OCI-LY3 (cell line): ENCODE data around the gene PCDHB12.
"Not testable (repeated sequence)": the region's sequence is repeated elsewhere in the genome, so short reads cannot be mapped to it uniquely, and the experiment has no call there.

Experiments
- H2AFZ ChIP-seq: fragments of 200-600, 300-600 bp; shearing (Covaris generic); 2 replicates; pipeline ENCODE4 v1.6.0; 2014; ENCODE audit warnings: antibody characterized with exemption, low read depth, low read length
- H3K27ac ChIP-seq: fragments of 200-600, 300-600 bp; sonication (generic); 2 replicates; pipeline ENCODE4 v1.5.1; 2014; ENCODE audit warnings: mild to moderate bottlenecking, low read length, moderate library complexity, mixed read lengths
- H3K27me3 ChIP-seq: fragments of 200-600, 300-600 bp; sonication (generic); 2 replicates; pipeline ENCODE4 v1.6.1; 2014; ENCODE audit warnings: low read depth, low read length, mixed read lengths
- H3K36me3 ChIP-seq: fragments of 200-600, 300-600 bp; sonication (generic); replicated peaks from 2 replicates; pipeline ENCODE3; 2014; ENCODE audit warnings: low read depth, low read length, mixed read lengths
- H3K4me1 ChIP-seq: fragments of 300-600, 200-600 bp; sonication (generic); 2 replicates; pipeline ENCODE4 v1.6.1; 2014; ENCODE audit warnings: low read length, mixed read lengths
- H3K4me2 ChIP-seq: fragments of 200-600, 300-600 bp; sonication (generic); 2 replicates; pipeline ENCODE4 v1.6.1; 2014; ENCODE audit warnings: low read length, mixed read lengths
- H3K4me3 ChIP-seq: fragments of 300-600, 200-600 bp; sonication (generic); 2 replicates; pipeline ENCODE4 v1.5.1; 2014; ENCODE audit warnings: antibody characterized with exemption, mild to moderate bottlenecking, low read length, moderate library complexity
- H3K79me2 ChIP-seq: fragments of 300-600, 200-600 bp; shearing (Covaris generic); 2 replicates; pipeline ENCODE4 v1.6.1; 2014; ENCODE audit warnings: mild to moderate bottlenecking, low read length, mixed read lengths
- H3K9ac ChIP-seq: fragments of 300-600, 200-600 bp; shearing (Covaris generic); 2 replicates; pipeline ENCODE4 v1.6.0; 2014; ENCODE audit warnings: mild to moderate bottlenecking, low read length, moderate library complexity
- H3K9me3 ChIP-seq: fragments of 200-600, 300-600 bp; shearing (Covaris generic); 2 replicates; pipeline ENCODE4 v1.6.1; 2014; ENCODE audit warnings: low read length, mixed read lengths; ENCODE audit not compliant: insufficient read depth
- H4K20me1 ChIP-seq: fragments of 200-600, 300-600 bp; sonication (generic); 2 replicates; pipeline ENCODE4 v1.6.1; 2016; ENCODE audit warnings: low read length, mixed read lengths; ENCODE audit not compliant: insufficient read depth
- CTCF ChIP-seq: fragments of 200-600, 300-600 bp; sonication (generic); IDR thresholded peaks from 2 replicates; pipeline ENCODE4 v1.5.1; 2014; ENCODE audit warnings: antibody characterized with exemption, low read length, low read depth
- EZH2phosphoT487 ChIP-seq: fragments of 200-600 bp; shearing (Covaris generic); IDR thresholded peaks from 2 replicates; pipeline ENCODE4 v1.6.1; 2018; ENCODE audit warnings: antibody characterized with exemption, mixed run types, low read depth

Gene PCDHB12

GRCh38 chr5:141208478-141208877 is at the start of gene PCDHB12:
PCDHB12 (plus strand) TSS chr5:141208719; CDS start chr5:141208908, 189 bp downstream.
- no peaks in the 10 kb centered on the region for H4K20me1 ChIP-seq
- no peaks in the 10 kb centered on the region for H3K79me2 ChIP-seq
- no peak within 1 kb of the TSS for H2AFZ ChIP-seq
- no peak for TF ChIP-seq EZH2phosphoT487
- TF ChIP-seq CTCF = no peak
- H3K9ac ChIP-seq = no peak within 1 kb of the TSS
- H3K27me3 ChIP-seq = no peaks in the 10 kb centered on the region
- H3K27ac ChIP-seq = no peak within 1 kb of the TSS
- no peaks in the 10 kb centered on the region for H3K36me3 ChIP-seq
- no peak within 1 kb of the TSS for H3K4me3 ChIP-seq
- H3K4me2 ChIP-seq = no peak within 1 kb of the TSS
- no peaks in the 10 kb centered on the region for H3K9me3 ChIP-seq
- no peaks in the 10 kb centered on the region for H3K4me1 ChIP-seq

GRCh38 chr5:141172381-141173204 is 35.9 kb upstream of the PCDHB12 start, which contains the start of gene PCDHB7:
PCDHB7 (plus strand) TSS chr5:141172644; CDS start chr5:141172836, 192 bp downstream.
- H3K79me2 ChIP-seq = no peaks in the 10 kb centered on the region
- peak within 1 kb of the TSS; percentile 86 for H3K4me2 ChIP-seq
- peaks cover 3% of the 10 kb centered on the region; the same call in 1 of the 2 replicates for H3K4me1 ChIP-seq
- no peaks in the 10 kb centered on the region for H4K20me1 ChIP-seq
- no peaks in the 10 kb centered on the region for H3K36me3 ChIP-seq
- no peaks in the 10 kb centered on the region for H3K9me3 ChIP-seq
- no peak within 1 kb of the TSS for H3K27ac ChIP-seq
- H3K27me3 ChIP-seq = no peaks in the 10 kb centered on the region
- TF ChIP-seq EZH2phosphoT487 = no peak
- TF ChIP-seq CTCF = peak; percentile 76
- H2AFZ ChIP-seq = peak within 1 kb of the TSS; percentile 93
- H3K4me3 ChIP-seq = peak within 1 kb of the TSS; percentile 79
- peak within 1 kb of the TSS; percentile 39; the same call in 1 of the 2 replicates for H3K9ac ChIP-seq

- H3K4me1 ChIP-seq, H3K9ac ChIP-seq, H3K9me3 ChIP-seq, H2AFZ ChIP-seq, H3K4me2 ChIP-seq, H3K79me2 ChIP-seq, H3K27ac ChIP-seq, H3K27me3 ChIP-seq, H3K4me3 ChIP-seq, H3K36me3 ChIP-seq, H4K20me1 ChIP-seq: not testable (repeated sequence)
Measured at GRCh38 chr5:141174291-141175104, 34.0 kb upstream of the PCDHB12 start.

GRCh38 chr5:141175933-141176332 is 32.6 kb upstream of the PCDHB12 start:
- H3K79me2 ChIP-seq = no peaks in the 10 kb centered on the region

GRCh38 chr5:141177577-141178191 is 30.8 kb upstream of the PCDHB12 start, which contains the start of gene PCDHB8:
PCDHB8 (plus strand) TSS chr5:141177790; CDS start chr5:141178035, 245 bp downstream.
- not testable (repeated sequence) for H3K4me2 ChIP-seq, H3K27ac ChIP-seq, H3K9ac ChIP-seq, H3K4me3 ChIP-seq, H3K36me3 ChIP-seq, H3K9me3 ChIP-seq, H3K79me2 ChIP-seq, H2AFZ ChIP-seq, H3K4me1 ChIP-seq, H4K20me1 ChIP-seq, H3K27me3 ChIP-seq

More at GRCh38 chr5:141175933-141176332, 32.6 kb upstream of the PCDHB12 start:
- Histone ChIP-seq H3K27ac (no peak overlapping the region), H3K27me3 (no peaks in the 10 kb centered on the region), H3K4me2 (no peak overlapping the region), H3K4me1 (peaks cover 3% of the 10 kb centered on the region; the same call in 1 of the 2 replicates), H3K9me3 (no peaks in the 10 kb centered on the region), H2AFZ (no peak overlapping the region), H3K4me3 (no peak overlapping the region), H4K20me1 (no peaks in the 10 kb centered on the region), H3K9ac (no peak overlapping the region), H3K36me3 (no peaks in the 10 kb centered on the region)
- no peak for TF ChIP-seq EZH2phosphoT487
- no peak for TF ChIP-seq CTCF

- H3K9ac ChIP-seq, H3K4me3 ChIP-seq, H3K27ac ChIP-seq, H3K79me2 ChIP-seq, H3K9me3 ChIP-seq, H3K4me2 ChIP-seq, H2AFZ ChIP-seq, H3K4me1 ChIP-seq, H3K36me3 ChIP-seq, H3K27me3 ChIP-seq, H4K20me1 ChIP-seq: not testable (repeated sequence)
Measured at GRCh38 chr5:141179371-141179770, 29.1 kb upstream of the PCDHB12 start.
